Retina (tissue), 1 donor: ENCODE data around the gene COA1.
"Not testable (repeated sequence)": the region's sequence is repeated elsewhere in the genome, so short reads cannot be mapped to it uniquely, and the experiment has no call there.

Experiments used
- DNase-seq: peaks from one replicate; pipeline ENCODE4 v3.0.0-alpha.2; 2016

Gene COA1

DNA sequence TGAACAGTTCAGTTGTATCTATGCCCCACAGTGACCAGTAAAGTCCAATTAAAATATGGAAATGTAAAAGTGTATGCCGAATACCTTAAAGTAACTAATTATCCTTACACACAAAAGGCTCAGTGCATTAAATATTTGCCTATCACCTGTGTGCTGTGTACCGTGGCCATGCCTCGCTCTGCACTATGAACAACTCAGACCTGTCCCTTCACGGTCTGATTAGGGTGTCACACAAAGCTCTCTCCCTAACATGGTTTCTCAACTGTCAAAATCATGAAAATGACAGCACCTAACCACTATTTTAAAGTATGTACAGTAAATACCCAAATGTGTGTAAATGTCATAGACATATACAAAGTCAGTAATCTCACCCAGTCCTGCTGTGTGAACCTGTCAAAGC lies 103.3 kb downstream of the COA1 start:
- DNase-seq, result no peak

DNA sequence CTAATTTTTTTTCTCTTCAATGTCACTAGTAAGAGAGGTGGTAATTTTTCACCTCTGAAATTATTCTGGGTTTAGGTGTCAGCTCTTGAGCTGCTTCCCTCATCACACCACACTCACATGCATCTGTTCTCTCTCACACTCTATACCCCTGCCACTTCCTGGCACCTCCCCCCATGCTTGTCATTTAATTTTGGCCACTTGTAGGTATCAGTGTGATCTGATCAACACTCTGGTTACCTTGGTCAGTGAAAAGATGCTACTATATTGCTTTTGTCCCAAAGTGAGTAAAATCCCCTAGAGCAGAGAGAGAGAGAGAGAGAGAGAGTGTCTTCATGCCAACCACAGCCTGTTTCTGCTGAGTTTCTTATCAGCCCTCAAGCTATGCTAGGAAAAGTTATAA lies 103.9 kb downstream of the COA1 start:
- DNase-seq, result no peak

- DNase-seq, result no peak
Observed at GRCh38 chr7:43624156-43624555, 105.2 kb downstream of the COA1 start.

DNA sequence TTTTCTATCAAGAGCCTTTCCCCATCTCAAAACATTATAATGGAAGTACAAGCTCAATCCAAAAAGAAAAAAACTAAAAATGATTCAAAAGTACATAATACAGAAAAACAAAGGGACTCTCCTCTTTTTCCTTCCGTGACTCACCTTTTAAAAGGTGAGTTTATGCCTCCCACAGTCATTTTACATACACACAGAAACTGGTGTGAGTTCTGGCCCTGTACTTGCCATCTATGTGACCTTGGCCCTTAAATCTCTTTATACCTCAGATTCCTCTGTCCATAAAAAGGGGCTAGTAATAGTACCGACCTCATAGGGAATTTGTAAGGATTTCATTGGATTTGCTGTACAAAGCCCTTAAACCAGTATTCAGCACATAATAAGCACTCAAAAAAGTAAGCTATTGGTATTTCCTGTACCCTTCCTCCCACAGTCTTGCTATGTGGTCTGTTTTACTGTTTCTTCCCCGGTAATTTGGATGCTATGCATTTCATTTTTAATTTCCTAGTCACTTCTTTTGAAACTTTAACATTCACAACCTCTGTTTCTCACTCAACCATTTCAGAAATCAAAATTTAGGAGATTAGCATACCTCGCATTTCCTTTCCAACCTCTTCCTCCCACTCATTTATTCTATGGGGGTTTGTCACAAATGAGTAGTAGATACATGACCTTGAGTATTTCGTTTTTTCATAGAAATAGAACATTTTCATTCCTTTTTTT lies 107.4 kb downstream of the COA1 start:
- no peak for DNase-seq

DNA sequence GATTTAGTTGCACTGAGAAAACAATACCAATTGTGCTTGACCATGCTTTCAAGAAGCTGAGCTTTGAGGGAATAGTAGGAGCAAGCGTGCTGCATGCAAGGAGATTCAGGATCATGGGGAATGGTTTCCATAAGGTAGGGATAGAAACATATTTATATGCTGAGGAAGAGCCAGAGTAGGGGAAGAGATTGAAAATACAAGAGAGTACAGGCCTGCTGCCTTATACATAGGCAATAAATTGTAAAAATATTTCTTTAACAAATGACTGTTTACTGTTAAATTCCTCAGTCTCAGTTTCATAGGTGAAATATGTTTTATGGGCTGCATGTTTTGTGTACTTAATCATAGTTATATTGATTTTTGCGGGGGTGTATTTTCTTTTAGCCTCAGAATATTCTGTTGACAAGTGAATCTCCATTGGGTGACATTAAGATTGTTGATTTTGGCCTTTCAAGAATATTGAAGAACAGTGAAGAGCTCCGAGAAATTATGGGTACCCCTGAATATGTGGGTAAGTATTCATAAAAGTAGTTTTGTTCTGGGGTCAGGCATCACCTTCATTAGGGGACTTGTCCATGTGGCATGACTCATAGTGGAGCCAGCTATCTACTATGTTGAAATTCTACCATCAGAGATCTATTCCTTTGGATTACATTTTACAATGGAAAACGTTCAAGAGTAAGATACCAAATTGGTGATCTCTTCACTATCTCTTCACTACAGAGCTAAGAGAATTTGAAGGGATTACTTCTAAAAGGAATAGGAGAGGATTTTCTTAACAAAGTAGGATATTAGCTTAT lies 109.9 kb downstream of the COA1 start:
- no peak for DNase-seq

DNA sequence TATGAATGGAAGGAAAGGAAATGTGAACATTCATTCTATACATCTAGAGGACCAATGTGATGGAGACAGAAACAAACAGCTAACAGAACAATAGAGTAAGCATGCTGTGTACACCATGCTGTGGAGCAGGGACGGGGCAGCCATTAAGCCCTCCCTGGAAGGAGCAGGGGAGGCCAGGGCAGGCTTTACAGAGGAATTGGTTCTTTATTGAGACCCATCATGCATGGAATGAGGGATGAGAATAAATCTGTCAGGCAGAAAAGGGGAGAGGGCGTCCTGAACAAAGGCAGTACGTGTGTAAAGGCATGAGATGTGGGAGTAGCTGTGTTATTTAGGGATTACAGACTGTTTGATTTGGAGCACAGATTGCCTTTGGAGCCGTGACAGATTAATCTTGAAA lies 111.2 kb downstream of the COA1 start:
- no peak for DNase-seq

DNA sequence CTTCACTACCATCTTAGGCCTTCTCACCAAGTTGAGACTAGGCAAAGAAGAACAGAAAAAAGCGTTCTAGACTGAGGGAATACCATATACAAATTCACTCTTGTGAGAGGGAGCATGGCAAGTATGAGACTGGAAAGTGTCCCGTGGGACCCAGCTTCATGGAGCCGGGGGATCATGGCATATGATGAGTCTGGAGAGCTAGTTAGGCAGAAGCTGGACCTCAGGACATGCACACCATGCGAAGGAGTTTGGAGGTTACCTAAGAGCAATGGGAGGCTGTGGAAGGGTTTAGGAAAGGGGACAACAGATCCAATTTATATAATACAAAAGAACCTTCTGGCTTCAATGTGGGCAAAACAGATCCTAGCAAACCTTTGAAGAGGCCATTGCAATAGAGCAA lies 112.3 kb downstream of the COA1 start:
- DNase-seq, result no peak

DNA sequence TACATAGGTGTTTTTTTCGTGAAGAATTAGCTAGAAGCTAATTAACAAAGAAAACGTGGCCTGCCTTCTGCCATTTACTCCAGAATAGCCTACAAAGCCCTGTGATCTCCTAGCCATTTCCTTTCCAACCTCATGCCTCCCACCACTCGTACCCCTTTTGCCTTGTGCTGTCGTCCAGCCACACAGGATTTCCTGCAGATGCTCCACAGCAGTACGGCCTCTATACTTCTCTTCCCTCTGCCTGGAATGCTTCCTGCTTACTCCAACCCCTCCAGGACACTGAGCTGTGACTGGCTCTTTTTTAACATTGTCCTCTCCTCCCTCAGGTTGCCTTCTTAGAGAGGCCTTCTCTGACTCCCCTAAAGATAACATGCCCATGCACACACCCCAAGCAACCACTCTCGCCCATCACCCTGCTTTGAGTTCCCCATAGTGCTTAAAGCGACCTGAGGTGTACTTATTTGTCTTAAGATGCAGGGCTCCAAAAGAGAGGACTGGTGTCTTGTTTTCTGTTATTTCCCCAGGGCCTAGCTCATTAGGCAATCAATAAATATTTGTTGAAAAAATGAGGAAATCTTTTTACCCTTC lies 113.7 kb downstream of the COA1 start:
- DNase-seq, result no peak

DNA sequence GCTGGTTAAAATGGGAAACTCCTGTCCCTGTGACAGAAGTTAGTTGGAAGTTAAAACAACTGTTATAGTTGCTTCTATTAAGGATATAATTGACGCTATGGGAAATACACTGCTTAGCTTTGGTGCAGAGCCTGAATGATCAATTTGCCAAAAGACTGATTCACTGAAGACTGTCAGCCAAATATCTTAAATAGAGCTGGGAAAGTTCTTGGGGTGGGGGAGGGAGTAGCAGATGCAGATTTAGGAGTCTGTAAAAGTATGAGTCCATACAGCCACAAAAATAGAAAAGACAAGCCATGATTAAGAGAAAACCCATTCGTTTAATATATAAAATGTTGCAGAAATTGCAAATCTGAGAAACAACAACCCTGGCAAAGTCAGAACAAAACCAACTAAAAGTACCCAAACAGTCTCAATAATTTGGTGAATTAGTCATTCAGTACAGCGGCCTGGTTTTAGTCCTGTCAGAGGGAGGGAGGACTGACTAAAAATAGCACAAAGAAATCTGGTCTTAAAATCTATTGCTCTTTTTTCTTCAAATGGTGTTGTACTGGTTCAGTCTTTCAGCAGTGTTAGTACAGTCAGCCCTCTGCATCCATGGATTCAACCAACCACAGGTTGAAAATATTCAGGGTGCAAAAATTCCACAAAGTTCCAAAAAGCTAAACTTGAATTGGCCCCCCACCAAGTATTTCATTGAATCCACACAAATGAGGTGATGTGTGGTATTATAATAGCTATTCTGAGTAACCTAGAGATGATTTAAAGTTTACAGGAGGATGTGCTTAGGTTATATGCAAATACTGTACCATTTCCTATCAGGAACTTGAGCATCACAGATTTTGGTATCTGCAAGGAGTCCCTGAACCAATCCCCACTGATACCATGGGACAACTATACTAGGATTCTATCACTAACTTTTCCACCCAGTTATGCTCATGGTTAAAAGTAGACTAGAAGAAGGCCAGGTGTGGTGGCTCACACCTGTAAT lies 116.4 kb downstream of the COA1 start:
- no peak for DNase-seq

DNA sequence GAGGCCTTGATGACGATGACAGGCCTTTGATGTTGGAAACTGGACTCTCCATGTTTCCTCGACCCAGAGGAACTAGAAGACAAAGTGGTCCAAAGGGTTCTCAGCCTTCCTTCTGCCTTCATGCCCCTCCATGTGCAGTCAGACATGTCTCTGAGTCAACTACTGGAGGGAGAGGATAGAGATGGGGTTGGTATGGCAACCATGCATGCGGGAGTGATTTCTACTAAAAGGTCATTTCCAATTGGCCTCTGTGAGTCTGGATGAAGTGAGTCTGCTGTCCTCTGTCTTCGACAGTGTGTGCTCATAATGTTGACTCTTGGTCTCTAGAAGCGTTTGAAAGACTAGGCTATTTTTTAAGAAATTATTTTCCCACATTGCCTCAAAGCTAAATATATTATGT lies 117.2 kb downstream of the COA1 start:
- no peak for DNase-seq

- no peak for DNase-seq
Observed at GRCh38 chr7:43609097-43609496, 120.2 kb downstream of the COA1 start.

DNA sequence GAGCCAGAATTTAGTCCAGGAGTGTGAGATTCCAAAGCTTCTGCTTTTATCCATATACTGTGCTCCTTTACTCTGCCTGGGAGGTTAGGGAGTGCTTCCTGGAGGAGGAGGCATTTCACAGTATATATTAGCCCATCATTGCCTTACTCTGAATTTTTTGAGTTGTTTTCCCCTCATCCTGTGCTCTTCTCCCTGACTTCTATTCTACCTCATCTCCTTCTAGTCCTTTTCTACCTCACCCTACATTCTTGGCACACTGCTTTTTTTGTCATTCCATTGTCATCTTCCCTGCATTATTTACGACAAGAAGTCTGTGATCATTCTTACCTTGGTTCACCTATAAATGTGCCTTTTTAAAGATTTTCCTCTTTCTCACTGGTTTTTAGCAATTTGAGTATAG lies 125.1 kb downstream of the COA1 start:
- DNase-seq, result no peak

DNA sequence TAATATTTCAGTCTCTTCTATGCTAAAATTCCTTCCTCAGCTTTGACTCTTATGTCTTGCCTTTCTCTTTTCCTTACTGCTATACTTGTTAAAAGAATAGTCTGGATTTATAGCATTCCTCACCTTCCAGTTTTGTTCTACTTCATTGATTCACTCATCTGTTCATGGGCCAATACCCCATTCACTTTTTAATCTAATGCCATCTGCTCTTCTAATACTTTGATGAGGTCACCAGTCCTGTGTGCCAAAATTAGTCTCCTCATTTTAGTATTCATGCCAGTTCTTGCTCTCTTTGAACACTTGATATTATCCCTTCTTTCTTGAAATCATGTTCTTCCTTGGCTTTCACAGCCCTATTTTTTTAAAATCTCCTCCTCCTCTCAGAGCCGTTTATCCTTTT lies 127.1 kb downstream of the COA1 start:
- DNase-seq, result no peak

DNA sequence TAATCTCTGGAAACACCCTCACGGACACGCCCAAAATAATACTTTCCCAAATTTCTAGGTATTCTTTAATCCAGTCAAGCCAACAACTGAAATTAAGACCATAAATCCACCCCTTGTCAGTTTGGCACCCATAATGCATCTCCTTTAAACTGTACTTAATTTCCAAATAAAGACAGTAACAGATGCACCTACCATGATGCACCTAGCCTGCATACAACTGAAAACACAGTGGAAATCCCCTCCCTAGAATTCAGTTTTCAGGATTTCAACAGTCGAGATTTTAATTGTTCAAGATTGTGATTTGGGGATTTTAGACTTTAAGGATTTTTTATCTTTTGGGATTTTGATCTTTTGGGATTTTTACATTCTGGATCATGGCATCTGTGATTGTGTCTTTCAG lies 129.3 kb downstream of the COA1 start:
- DNase-seq, result no peak

GRCh38 chr7:43596426-43596825 lies 132.9 kb downstream of the COA1 start:
- DNase-seq, result not testable (repeated sequence)

GRCh38 chr7:43594020-43594419 lies 135.3 kb downstream of the COA1 start:
- DNase-seq, result no peak

GRCh38 chr7:43593010-43593409 lies 136.3 kb downstream of the COA1 start:
- no peak for DNase-seq

- no peak for DNase-seq
Observed at GRCh38 chr7:43592326-43592725, 137.0 kb downstream of the COA1 start.

DNA sequence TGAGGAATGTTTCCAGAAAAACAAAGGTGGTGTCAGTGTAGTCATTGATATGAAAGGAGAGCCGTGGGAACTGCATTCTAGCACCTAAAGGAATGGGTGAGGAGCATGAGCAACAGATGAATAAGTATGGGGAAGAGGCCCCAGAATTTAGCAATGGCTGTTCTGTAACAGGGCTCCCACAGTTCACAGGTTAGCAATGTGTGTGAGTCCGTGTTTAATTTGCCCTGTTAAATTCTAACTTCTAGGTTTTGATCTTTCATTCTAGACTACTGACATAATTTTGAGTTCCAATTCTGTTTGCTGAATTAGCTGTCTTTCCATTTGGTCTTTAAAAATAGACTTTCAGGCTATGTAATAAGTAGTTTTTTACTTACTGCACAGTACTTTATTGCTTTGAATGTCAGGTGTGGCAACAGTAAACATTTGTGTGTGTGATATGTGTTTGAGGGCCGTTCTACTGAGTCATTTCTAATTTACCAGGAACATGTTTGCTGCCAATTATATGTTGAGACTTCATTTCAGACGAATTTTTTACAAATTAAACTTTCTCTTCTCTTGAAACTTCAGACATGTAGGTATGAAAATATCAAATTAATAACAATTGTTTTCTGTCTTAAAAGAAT lies 137.7 kb downstream of the COA1 start:
- no peak for DNase-seq

DNA sequence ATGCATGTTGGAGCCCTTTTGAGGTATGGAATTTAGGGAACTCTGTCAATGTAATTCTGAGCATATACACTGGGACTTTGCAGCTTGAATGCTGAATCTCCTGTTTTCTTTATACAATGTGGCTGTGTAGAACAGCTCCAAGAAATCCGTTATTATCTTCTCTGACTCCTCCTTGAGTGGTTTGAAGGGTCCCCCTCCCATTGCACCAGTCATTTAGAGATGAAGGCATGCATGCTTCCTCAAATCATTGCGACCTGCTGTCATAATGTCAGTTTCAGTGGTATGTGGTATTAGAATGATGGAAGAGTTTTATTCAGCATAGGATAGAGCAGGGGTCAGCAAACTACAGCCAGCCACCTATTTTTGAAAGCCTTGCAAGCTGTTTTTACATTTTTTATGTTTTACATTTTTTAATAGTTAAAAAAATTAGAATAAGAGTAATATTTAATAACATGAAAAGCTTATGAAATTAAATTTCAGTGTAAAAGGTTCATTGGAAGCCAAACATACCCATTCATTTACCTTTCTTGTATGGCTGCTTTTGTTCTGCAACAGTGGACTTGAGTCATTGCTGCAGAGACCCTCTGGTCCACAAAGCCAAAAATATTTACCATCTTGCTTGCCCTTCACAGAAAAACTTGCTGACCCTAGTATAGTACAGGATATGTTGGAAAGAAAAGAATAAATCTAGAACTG lies 138.3 kb downstream of the COA1 start:
- DNase-seq, result no peak

DNA sequence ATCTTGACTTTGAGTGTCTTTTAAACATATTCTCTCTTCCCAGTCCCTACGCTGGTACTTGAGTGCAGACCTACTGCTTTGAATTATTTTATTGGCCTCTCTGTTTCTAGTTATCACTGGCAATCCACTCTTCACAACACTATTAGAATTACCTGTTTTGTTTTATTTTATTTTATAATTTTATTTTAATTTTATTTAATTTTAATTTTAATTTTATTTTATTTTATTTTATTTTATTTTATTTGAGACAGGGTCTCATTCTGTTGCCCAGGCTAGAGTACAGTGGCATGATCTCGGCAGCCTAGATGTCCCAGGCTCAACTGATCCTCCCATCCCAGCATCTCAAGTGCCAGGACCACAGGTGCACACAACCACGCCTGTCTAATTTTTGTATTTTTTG lies 139.6 kb downstream of the COA1 start:
- no peak for DNase-seq
